GM18505 (cell line): ENCODE data around the gene P2RY6.

Experiments used
- ATAC-seq: cut with Tn5 transposase; IDR thresholded peaks from one replicate; pipeline ENCODE4 v1.9.1; 2021; ENCODE audit not compliant: unreplicated experiment
- POLR2A ChIP-seq: IDR thresholded peaks from 4 replicates; pipeline ENCODE4 v1.6.1; 2011; ENCODE audit warnings: borderline replicate concordance; ENCODE audit not compliant: insufficient read depth, insufficient read length; ENCODE audit errors: extremely low read depth

P2RY6 gene

DNA sequence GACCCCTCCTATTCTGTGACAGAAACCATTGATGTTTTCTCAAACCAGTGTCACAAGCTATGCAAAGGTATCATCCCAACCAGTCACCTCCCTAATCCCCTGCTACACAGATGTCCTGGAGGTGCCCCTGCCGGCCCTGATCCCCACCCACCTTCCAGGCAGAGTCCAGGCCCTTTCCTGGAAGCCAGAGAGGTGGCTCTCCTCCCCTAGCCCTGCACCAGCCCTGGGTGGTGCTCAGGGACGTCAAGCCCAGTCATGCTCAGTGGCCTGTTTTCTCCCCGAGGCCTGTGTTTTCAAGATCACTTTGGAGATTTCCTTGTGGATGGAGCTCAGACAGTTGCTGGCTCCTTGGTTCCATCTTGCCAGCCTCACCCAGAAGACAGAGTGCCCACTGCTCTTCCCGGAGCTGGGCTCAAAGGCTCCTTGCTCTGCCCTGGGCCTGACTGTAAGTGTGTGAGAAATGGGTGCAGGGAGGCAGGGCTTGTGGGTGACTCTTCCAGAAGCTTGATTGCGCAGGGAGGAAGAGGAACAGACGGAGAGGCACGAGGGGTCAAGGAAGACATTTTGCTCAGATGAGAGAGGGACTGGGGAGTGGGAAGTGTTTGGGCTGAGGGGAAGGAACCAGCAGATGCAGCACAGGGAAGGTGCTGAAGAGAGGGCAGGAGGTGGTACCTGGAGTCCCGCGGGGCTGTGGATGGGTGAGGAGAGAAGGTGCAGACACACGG, 11.3 kb downstream of the P2RY6 start:
- TF ChIP-seq POLR2A = no peak
- ATAC-seq = no peak

DNA sequence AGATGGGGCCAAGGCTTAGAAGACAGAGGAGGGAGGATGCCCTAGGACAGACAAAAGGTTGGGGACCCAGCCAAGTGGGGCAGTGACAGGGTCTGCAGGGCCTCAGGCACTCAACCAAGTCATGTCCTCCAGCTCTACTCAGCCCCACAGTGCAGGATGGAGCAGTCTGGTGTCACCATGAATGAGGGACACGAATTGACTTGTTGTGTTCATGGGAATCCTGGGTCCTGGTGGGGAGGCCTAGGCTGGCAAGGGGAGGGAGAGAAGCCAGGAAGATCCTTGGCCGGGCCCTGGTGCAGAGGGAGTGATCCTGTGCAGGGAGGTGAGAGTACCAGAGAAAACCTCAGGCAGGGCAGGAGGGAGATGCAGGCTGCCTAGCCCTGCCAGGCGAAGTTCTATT, 12.0 kb downstream of the P2RY6 start:
- no peak for TF ChIP-seq POLR2A

GRCh38 chr11:73285721-73286120, 13.6 kb downstream of the P2RY6 start:
- ATAC-seq = no peak
- no peak for TF ChIP-seq POLR2A

More for the DNA sequence above, 12.0 kb downstream of the P2RY6 start:
- no peak for ATAC-seq

- TF ChIP-seq POLR2A = no peak
- ATAC-seq = no peak
Measured at GRCh38 chr11:73286240-73286810, 14.2 kb downstream of the P2RY6 start.

GRCh38 chr11:73287400-73288101, 15.4 kb downstream of the P2RY6 start:
- ATAC-seq = no peak

DNA sequence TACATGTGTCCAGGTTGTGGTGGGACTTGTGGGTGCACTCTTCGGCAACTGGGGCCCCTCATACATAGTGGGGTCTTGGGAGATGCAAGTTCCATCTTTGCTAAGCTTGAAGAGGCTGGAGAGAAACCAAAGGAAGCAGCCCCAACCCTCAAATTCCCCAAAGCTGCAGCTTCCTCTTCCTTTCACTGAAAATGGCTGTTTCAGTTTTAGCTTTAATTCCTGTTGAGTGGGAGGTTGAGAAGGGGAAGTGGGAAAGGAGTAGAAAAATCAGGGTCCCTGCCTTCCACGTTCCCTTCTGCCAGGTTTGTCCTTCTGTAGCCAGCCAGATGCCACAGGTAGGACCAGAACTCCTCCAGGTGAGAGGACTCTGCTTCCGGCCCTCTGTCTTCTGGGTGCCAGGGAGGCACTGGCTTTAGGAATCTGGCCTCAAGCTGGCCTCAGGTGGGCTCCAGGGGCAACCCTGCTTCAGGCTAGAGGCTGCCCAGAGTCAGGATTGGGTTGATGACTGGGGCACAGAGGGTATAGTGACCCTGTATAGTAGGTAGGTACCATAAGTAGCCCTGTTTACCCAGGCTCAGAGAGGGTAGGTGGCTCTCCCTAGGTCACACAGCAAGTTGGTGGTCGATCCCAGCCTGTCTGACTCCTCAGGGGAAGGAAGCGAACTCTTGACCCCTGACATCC, 16.2 kb downstream of the P2RY6 start:
- no peak for TF ChIP-seq POLR2A
- ATAC-seq = no peak

More at GRCh38 chr11:73287400-73288101, 15.4 kb downstream of the P2RY6 start:
- no peak for TF ChIP-seq POLR2A

DNA sequence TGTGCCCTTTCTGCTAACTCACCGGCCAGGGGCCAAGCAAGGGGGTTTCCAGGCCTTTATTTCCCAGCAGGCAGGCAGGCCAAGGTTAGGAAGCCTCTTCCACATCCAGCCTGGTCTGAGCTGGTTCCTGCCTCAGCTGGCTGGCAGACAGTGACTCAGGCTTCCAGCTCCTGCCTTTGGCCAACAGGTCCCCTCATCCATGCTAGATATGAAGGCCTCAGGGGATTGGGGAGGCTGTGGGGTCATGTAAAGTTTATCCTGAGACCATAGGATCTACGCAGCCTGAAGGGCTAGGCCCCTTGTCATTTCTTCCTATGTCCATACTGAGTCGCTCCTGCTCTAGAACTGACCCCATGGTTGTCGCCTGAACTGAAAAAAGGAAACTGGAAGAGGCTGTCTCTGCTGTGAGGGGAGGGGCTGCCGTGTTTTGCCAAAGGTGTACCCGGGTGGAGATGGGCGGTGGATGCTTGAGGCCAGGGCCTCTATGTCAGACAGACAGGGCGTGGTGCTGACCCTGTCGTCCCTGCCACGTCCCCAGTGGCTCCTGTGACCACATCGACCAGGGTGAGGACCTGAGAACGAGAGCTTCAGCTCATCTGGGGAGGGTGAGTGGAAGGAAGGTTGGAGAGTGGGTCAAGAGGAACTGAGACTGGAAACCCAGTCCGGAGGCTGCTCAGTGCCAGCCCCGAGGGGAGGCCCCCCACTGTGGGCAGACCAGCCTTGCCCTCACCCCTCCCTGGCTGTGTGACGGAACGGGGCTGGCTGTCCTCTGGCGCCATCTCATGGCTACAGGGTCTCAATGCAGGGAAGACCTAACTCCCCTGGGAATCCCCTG, 17.0 kb downstream of the P2RY6 start:
- peak; percentile 72 for ATAC-seq
- TF ChIP-seq POLR2A = no peak

DNA sequence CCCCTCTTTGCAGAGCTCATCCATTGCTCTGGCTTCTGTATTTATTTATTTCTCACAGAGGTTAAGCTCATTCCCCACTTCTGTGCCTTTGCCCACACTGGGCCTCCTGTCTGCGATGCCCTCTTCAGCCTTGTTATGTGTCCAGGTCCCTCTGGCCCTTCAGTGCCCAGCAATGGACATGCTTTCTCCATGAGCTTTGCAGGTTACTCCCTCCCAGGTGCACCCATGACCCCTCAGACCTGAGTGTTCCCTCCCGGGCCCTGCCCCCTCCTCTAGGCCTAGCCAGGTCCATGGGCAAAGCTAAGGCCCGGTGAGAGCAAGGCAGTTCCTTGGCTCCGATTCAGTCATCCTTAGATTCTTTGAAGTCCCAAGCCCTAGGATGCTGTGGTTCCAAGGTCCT, 18.4 kb downstream of the P2RY6 start:
- no peak for ATAC-seq

DNA sequence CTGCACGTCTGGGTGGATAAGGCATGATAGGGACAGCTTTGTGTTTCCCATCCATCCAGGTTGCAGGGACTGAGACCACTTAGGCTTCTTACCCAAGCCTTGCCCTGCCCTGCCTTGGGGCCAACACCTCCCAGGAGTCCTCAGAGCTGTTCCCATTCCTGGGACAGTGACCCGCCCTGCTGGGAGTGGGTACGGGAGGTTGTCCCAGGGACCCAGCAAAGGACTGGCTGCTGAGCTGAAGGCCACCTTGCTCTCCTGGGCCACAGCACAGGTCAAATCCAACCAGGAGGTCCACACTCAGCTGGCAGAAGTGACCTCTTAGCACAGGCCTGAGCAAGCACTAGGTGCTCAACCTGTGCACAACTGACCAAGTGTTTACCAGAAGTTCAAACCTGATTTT, 19.1 kb downstream of the P2RY6 start:
- TF ChIP-seq POLR2A = no peak
- no peak for ATAC-seq

More for the DNA sequence above, 18.4 kb downstream of the P2RY6 start:
- no peak for TF ChIP-seq POLR2A

- TF ChIP-seq POLR2A = no peak
- ATAC-seq = no peak
Measured at GRCh38 chr11:73291781-73292524, 19.8 kb downstream of the P2RY6 start.

GRCh38 chr11:73292525-73292894, 20.4 kb downstream of the P2RY6 start:
- no peak for ATAC-seq
- no peak for TF ChIP-seq POLR2A

DNA sequence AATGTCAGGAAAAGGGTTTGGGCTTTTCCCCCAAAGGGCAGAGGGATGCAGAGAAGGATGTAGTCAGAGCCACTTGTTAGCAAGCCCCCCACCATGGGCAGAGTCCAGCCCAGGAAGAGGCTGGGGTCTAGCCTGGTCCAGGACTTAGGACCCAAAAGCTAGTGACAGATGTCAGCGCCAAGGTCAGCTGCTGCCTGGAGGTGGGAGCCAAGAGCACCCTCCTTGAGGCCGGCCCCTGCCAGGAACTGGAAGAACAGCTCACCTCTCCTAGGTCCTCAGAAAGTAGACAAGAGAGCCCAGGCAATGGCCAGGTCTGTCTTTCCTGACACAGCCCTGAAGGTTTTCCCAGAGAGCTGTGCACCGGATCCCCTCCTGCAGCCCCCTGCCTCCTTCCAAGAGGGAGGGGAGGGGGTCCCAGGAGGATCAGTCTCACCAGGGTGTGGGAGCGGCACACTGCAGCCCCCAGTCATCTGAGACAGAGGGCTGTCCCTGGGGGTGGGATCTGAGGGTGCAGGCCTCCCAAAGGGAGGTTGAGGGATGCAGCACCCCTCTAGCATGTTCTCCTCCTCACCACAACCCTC, 21.3 kb downstream of the P2RY6 start:
- TF ChIP-seq POLR2A = no peak
- no peak for ATAC-seq
